Epithelial cell of proximal tubule (primary cell): ENCODE results near the gene CRLF3. TPM values are rescaled to one million over a fixed set of nuclear protein-coding genes. Genes with fewer than 3 reads are reported as not detected.
A peak's percentile ranks its signal among the peaks of the same experiment; 100 is the strongest.
"Not testable (repeated sequence)": the region's sequence is repeated elsewhere in the genome, so short reads cannot be mapped to it uniquely, and the experiment has no call there.

Source experiments
- DNase-seq: peaks from one replicate; pipeline ENCODE4 v3.0.0-alpha.2; 2011; ENCODE audit warnings: low read depth
- H3K4me3 ChIP-seq: 2 replicates; pipeline ENCODE4 v1.5.1; 2011; ENCODE audit warnings: low read depth, mild to moderate bottlenecking, low read length
- CTCF ChIP-seq: conservative IDR thresholded peaks from 2 replicates; pipeline ENCODE4 v1.5.1; 2012; ENCODE audit warnings: low read depth, mild to moderate bottlenecking, low read length
- total RNA-seq: library from RNA; depleted of rRNA; stranded (reverse); fragments of >200 nt; gene quantifications from 2 replicates; pipeline ENCODE4 v1.2.3, GENCODE V29; 2015

Gene CRLF3
- total RNA-seq, 1 donor from 2014 or later, result 13.8 TPM

GRCh38 chr17:30827082-30827481 is 2.6 kb upstream of the CRLF3 start:
- TF ChIP-seq CTCF, result no peak
- no peak for DNase-seq
- no peak overlapping the region for H3K4me3 ChIP-seq

- no peak for DNase-seq
- H3K4me3 ChIP-seq, result peak overlapping the region; percentile 95
- no peak for TF ChIP-seq CTCF
Observed at GRCh38 chr17:30824002-30824355, 513 bp downstream of the CRLF3 start.

GRCh38 chr17:30823421-30823820 is 1.1 kb downstream of the CRLF3 start:
- no peak for TF ChIP-seq CTCF
- H3K4me3 ChIP-seq, result peak overlapping the region; percentile 95
- no peak for DNase-seq

- not testable (repeated sequence) for DNase-seq, H3K4me3 ChIP-seq
Observed at GRCh38 chr17:30822919-30823318, 1.6 kb downstream of the CRLF3 start.

GRCh38 chr17:30821871-30822723 is 2.4 kb downstream of the CRLF3 start:
- DNase-seq, result no peak
- no peak overlapping the region for H3K4me3 ChIP-seq

GRCh38 chr17:30819971-30820705 is 4.4 kb downstream of the CRLF3 start:
- H3K4me3 ChIP-seq, result no peak overlapping the region
- no peak for DNase-seq
- TF ChIP-seq CTCF, result no peak

More at GRCh38 chr17:30821871-30822723, 2.4 kb downstream of the CRLF3 start:
- TF ChIP-seq CTCF, result no peak

- TF ChIP-seq CTCF, result no peak
- DNase-seq, result no peak
- no peak overlapping the region for H3K4me3 ChIP-seq
Observed at GRCh38 chr17:30816165-30816564, 8.3 kb downstream of the CRLF3 start.

- DNase-seq, H3K4me3 ChIP-seq: not testable (repeated sequence)
Observed at GRCh38 chr17:30814860-30815259, 9.6 kb downstream of the CRLF3 start.

- not testable (repeated sequence) for H3K4me3 ChIP-seq, DNase-seq
Observed at GRCh38 chr17:30814236-30814635, 10.3 kb downstream of the CRLF3 start.
